LNCAP (cell line): Measurements from ENCODE around the gene SDE2.

ENCODE experiments used
- CTCF ChIP-seq: fragments of 450-650 bp; IDR thresholded peaks from 2 replicates; pipeline ENCODE4 v1.5.1; 2017; ENCODE audit warnings: mild to moderate bottlenecking

The SDE2 gene

GRCh38 chr1:226002667-226003501 is 3.7 kb upstream of the SDE2 start:
- no peak for TF ChIP-seq CTCF

- TF ChIP-seq CTCF: no peak
Measured at GRCh38 chr1:226001963-226002666, 3.0 kb upstream of the SDE2 start.

GRCh38 chr1:226001088-226001487 is 1.9 kb upstream of the SDE2 start:
- no peak for TF ChIP-seq CTCF

GRCh38 chr1:225999912-226000337 is 782 bp upstream of the SDE2 start:
- no peak for TF ChIP-seq CTCF

- no peak for TF ChIP-seq CTCF
Measured at GRCh38 chr1:225998560-225999226, 450 bp downstream of the SDE2 start.

- no peak for TF ChIP-seq CTCF
Measured at GRCh38 chr1:225996946-225997545, 2.1 kb downstream of the SDE2 start.
